Activated CD4-positive, alpha-beta T cell treated with anti-CD3 and anti-CD28 coated beads for 4 hours (primary cell): ENCODE measurements around the gene MYO3B.

Experiments
- DNase-seq, 2 donors: peaks; one replicate each; pipeline ENCODE4 v3.0.0-alpha.2; 2020

Gene MYO3B

GRCh38 chr2:170307052-170307451, 129.1 kb downstream of the MYO3B start:
- DNase-seq, result no peak

DNA sequence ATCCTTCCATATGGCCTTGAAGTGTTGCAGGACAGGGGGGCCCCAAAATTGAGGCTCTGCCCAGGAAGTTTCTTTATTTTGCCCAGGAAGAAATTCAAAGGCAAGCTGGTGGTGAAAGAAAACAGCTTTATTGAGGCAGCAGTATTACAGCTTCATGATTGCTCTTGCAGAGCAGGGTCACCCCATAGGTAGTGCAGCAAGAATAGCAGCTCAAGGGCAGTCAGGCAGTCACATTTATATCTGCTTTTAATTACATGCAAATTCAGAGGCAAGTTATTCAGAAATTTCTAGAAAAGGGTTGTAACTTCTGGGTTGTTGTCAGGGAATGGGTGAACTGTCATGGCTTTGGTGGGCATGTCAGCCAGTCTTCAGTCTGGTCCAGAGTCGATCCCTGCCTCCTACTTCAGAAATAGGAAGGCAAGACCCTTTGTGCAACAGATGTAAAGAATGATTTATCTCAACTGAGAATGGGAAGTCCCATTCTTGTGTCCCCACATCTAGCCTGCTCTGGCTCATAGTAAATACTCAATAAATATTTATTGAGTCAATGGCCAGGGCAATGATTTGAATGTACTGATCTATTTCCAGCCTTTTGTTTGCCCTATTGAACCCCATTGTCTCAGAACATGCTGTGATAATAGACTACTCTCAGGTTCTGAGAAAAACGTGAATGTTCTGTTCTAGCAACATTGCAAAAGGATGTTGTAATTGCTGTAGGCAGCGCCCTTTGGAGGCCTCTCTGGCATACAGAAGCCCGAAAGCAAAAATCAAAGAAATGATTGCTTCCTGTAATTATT, 129.8 kb downstream of the MYO3B start:
- no peak for DNase-seq

DNA sequence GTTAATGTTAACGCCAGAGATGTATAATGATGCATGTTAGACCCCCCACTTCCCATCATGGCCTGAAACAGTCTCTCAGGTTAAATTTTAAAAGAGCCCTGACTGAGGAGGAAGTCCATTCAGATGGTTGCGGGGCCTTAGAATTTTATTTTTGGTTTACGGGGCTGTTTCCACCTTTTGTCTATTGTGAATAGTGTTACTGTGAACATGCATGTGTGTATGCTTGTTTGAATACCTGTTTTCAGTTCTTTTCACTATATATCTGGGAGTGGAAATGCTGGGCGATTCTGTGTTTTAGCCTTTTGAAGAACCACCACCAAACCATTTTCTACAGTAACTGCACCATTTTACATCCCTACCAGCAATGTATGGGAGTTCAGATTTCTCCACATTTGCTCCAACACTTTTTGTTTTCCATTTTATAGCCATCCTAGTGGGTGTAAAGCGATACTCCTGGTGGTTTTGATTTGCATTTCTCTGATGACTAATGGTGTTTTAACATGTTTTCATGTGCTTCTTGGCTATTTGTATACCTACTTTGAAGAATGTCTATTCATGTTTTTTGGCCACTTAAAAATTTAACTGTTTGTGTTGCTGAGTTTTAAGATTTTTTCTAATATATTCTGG, 133.0 kb downstream of the MYO3B start:
- DNase-seq, result no peak

DNA sequence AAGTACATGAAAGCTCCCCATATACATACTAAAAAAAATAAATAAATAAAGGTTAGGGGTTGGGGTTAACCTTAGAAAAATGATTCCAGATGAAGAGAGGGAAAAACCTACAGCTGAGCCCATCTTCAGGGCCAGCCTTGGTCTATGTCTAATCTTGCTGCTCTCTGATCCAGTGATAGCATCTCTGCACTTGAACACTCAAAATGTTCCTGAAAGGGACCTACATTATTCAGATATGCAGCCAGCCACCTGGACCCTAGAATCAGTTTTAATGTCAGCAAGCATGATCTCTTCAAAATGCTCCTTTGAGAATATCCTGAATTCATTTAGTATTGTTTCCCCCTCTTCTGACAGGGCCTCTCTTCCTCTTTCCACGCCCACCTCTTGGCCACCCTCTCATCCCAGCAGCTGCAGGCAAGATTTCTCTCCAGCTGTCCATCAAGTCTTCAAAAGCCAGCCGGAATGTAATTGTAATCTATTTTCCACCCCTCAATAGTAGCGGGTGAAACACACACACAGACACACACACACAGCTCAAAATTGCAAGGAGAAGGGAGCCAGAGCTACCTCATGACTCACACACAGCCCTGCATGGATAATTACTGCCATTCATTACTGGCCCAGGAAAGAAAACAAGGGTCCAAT, 135.5 kb downstream of the MYO3B start:
- DNase-seq, result no peak

- DNase-seq, result no peak
Observed at GRCh38 chr2:170313992-170314348, 136.0 kb downstream of the MYO3B start.

DNA sequence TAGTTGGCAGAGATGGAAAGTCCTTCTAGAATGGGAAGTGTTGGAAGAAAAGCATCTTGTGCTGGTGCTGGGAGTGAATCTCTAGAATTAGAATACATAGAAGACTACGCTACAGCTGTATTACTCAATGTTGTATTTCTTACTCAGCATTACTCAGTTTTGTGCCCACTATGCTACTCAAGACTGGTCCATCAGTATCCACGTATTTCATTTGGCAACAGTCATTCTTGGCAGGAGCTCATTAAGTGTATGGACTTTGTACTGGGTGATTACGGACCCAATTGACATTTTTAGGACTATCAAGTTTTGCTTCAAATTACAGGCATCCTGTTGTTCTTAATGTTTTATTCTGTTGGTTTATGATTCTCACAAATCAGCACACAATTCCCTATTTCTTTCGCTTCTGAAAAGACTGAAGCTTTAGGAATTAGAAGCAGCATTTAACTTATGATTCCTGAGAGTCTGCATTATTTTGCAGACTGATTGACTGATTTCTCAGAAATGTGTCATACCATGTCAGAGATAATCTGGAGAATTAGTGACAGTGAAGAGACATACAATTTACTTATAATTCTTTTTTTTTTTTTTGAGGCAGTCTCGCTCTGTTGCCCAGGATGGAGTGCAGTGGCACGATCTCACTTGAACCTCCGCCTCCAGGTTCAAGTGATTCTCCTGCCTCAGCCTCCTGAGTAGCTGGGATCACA, 136.9 kb downstream of the MYO3B start:
- DNase-seq, result no peak

DNA sequence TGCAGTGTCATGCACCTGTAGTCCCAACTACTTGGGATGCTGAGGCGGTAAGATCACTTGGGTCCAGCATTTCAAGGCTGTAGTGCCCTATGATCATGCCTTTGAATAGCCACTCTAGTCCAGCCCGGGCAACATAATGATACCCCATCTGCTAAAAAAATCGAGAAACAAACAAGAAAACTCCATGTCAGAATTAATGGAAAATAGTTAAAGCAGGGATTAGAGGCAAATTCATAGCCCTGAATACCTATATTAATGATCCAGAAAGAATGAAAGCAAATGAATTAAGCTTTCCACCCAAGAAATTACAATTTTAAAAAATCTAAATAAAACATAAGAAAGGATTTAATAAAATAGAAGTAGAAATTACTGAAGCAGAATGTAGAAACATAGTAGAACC, 143.0 kb downstream of the MYO3B start:
- no peak for DNase-seq

DNA sequence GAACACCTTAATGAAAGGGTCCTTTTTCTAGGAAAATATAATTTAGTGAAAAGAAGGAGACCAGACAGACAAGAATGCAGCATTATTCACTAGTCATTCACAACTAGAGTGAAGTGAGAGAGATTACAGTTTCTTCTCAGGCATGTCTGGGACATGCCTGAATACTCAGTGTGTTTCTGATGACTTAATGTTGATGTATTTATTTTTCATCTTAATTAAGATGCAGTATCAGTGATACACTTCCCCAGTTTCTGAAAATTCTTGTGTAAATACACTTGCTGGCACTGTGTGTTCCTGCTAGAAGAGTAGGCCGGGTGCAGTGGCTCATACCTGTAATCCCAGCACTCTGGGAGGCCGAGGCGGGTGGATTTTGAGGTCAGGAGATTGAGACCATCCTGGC, 143.6 kb downstream of the MYO3B start:
- no peak for DNase-seq

DNA sequence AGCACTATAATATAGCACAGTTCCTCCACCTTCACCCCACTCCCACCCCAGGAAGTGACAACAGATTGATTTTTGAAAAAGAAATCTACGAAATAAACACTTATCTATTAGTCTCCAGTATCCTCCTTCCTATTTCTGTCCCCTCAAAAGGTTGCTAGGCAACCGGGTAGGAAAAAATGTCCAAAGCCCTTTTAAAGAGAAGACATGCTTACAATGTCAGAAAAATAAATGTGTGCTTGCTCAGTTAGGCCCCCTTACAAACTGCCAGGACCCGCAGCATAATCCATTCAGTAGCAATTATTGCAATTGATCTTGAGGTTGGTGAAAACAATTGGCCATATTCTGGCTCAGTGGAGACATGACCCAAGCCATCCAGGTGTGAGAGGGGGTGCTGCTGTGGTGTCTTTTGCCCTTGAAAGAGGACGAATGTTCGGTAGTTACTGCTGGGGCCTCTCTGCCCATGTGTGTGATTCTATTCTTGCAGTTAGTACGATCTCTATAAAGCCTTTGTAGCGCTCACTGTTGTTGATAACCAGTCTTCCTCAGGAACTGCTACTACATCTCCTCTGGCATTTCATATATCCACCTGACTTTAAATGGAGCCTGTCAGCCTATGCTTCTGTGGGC, 144.3 kb downstream of the MYO3B start:
- no peak for DNase-seq

DNA sequence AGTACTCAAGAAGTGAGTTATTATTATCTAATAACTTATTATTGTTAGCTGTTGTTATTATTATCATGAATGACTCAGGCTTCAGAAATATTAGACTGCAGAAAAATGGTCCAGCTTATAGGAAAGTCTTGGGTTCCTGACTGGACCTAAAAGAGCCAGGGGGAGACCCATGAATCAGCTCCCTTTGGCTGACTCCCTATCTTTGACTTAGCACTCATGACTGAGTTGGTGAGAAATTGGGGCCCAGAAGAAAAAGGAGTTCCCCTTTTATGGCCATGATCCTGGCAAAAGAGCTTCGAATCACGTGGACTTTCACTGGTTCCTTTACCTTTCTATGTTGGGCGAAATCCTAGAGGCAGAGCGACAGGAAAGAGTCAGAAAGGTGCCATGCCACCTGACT, 145.8 kb downstream of the MYO3B start:
- DNase-seq, result no peak

- peak in 1 of 2 donors; percentile 12 for DNase-seq
Observed at GRCh38 chr2:170324640-170325046, 146.7 kb downstream of the MYO3B start.

DNA sequence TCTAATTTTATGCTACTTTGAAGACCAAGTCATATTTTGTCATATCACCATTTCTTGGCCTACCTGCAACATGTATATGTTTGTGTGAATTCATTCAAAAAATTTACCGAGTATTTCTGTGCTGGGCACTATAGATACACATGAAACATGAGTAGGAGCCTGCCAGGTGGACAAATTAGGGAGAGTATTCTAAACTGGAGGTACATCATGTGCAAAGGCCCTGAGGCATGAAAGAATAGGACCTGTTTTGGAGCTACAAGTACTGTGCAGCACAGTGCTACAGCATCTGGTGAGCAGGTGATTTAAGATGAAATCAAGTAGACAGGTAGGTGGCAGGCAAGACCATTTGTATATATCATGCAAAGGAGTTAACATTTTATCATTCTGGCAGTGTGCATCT, 152.9 kb downstream of the MYO3B start:
- DNase-seq, result no peak

GRCh38 chr2:170332676-170333402, 154.9 kb downstream of the MYO3B start:
- DNase-seq, result no peak

GRCh38 chr2:170335351-170335750, 157.4 kb downstream of the MYO3B start:
- no peak for DNase-seq

DNA sequence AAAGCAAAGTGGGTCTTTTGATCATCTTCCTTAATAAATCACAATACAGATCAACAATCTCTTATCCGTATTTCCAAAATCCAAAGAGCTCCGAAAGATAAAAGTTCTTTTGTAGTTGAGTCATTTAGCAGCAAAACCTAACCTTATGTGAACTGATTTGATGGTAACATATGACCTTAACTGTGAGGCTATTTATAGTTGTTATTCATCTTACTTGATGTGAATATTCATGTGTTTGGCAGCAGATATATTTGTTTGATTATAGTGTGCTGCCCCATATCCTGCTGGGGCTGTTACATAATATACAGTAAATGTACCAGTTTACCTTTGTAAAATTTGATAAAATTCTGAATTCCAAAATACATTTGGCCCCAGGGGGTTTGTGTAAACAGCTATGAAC, 158.5 kb downstream of the MYO3B start:
- DNase-seq, result no peak

GRCh38 chr2:170336916-170337315, 159.0 kb downstream of the MYO3B start:
- DNase-seq, result no peak

DNA sequence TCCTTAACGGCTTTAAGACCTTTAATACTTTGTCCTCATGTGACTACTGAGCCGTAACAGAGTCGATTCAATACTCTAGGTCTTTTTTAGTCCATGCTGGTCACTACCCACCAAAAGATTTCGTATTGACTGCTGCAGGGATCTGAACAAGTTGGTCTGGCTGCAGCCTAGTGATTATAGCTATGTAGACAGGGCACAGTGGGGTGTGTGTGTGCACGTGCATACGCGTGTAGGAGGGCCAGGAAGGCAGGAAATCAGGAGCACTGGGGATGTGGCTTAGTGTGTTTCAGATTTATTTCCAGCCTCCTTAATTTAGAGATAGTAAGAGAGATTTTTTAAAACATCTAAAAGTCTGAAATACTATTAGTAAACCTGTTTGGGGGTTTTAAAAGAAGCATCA, 161.4 kb downstream of the MYO3B start:
- DNase-seq, result no peak

DNA sequence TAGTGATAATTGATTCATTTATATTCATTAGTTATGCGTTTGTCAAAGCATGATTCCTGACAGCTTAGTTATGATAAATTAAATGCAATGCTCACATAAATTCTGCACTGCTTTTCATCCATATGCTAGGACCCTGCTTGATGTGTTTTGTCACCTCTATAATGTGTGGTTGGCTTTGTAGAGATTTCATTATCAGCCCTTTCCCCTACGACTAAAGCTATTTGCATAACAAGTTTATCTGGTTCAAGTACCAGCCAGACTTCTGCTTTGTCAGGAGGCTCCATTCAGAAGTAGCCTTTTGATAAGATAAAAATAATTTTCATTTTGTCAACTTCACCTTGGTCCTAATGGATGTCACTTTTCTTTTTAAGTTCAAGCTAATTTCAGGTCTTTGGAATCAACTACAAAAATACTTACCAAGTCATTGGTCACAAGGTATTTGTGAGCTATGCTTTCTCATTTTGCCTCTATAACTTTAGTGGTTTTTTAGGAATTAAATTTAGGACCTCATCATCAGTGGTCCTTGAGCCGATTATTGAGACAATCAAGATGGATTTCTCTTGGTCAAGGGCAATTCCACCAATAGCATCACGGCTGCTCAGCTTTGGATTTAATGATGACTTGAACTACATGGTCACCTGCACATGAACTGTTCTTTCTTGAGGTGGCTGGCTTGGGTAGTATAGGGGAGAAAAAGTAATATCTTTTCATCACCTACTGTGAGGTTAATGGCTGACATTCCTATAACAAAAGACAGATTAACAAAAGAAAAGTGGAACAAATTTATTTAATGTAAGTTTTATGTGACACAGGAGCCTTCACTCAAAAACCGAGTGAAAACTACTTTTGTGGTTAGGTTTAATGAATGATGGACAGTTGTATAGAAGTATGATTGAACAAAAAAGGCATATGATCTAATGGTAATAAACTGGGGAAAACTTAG, 162.1 kb downstream of the MYO3B start:
- no peak for DNase-seq

GRCh38 chr2:170340693-170341068, 162.7 kb downstream of the MYO3B start:
- no peak for DNase-seq

DNA sequence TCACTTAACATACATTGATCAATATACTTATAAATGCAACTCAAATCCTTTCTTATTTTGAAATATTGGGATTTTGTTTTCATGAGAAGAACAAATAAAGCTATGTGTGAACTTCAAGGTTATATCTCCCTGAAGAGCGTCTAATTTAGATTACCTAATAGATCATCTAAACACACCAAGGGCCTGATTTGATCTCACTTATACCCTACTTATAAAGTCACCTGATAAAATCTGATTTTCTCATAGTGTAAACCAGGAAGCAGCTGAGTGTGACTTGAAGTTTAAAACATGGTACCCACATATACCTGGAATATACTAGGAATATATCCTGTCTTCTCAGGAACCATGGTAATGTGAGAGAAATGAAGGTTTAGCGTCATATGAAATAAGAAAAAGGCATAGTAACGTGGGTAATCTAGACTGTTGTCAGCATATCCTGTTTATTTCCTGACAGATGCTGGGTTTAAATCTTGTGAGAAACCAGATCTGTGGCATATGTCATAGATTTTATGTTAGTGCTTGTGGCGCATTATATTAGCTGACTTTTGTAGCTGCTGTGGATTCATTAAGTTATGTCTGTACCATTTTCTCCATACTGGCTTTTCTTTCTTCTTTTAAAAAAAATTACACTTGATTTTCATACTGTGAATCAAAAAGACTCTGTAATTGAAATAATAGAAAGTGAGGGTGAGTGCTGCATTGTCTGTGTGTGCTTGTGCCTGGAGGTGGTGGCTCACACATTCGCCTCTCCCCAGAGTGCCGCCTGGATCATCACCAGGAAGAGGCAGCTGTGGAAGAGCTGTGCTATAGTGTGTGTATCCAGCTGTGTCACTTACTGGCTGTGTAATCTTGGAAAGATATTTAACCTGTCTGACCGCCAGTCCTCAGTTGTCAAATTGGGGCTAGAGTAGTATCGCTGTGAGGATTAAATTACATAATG, 164.0 kb downstream of the MYO3B start:
- DNase-seq, result no peak
